ENCODE results near the gene CTNNA3. TPM values are rescaled to one million over a fixed set of nuclear protein-coding genes. Genes with fewer than 3 reads are reported as not detected.

The CTNNA3 gene
- total RNA-seq, 1 donor from 2014 or later: 0.92 TPM

DNA sequence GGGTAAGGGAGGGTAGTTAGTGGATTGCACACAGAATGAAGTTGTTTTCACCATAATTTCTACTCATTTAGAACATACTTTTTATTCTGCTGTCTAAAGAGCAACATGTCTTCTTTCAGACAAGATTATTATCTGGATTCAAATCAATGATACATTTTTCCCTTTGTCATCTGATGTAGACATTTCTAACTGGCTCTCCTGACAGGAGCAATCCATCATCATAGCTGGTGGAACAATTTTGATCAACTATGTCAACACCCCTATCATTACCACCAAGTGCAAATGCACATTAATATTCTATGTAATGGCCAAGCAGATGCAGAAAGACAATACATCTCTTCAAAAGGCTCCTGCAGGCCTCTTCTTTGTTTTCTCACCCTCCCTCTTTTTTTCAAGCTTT is 1443.0 kb downstream of the CTNNA3 start:
- peaks cover 3% of the 10 kb centered on the region for H3K36me3 Mint-ChIP-seq (ENCODE audit: low read depth)
- no peak overlapping the region for H3K27ac Mint-ChIP-seq (ENCODE audit: unreplicated experiment)
- TF ChIP-seq, protein P1, sequence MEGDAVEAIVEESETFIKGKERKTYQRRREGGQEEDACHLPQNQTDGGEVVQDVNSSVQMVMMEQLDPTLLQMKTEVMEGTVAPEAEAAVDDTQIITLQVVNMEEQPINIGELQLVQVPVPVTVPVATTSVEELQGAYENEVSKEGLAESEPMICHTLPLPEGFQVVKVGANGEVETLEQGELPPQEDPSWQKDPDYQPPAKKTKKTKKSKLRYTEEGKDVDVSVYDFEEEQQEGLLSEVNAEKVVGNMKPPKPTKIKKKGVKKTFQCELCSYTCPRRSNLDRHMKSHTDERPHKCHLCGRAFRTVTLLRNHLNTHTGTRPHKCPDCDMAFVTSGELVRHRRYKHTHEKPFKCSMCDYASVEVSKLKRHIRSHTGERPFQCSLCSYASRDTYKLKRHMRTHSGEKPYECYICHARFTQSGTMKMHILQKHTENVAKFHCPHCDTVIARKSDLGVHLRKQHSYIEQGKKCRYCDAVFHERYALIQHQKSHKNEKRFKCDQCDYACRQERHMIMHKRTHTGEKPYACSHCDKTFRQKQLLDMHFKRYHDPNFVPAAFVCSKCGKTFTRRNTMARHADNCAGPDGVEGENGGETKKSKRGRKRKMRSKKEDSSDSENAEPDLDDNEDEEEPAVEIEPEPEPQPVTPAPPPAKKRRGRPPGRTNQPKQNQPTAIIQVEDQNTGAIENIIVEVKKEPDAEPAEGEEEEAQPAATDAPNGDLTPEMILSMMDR (IDR thresholded peaks at IDR 0.05): no peak
- H3K27me3 Mint-ChIP-seq (ENCODE audit: low read depth): no peaks in the 10 kb centered on the region
- peaks cover 17% of the 10 kb centered on the region for H3K9me3 Mint-ChIP-seq (ENCODE audit: low read depth)
- no peak for DNase-seq (ENCODE audit: low spot score)
- H3K4me1 Mint-ChIP-seq (ENCODE audit: low read depth): no peaks in the 10 kb centered on the region
- H3K4me3 Mint-ChIP-seq (ENCODE audit: unreplicated experiment): no peak overlapping the region

DNA sequence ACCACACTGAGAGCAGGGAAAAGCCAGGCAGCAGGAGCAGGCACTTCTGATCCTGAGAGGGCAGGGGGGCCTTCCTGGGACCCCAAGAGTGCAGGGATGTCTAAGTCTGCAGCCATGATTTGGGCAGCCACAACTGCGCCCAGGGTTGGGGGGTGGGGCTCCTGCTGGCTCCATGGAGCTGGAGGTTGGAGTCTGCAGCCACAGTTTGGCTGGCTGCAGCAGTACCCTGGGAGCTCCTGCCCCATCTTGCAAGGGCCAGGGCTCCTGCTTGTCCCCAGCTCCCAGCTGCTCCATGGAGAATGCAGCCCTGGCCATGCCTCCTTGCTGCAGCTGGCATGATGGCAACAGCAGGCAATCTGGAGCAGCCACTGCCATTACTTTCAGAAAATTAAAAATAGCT is 1449.8 kb downstream of the CTNNA3 start:
- H3K27me3 Mint-ChIP-seq (ENCODE audit: low read depth): no peaks in the 10 kb centered on the region
- no peak for DNase-seq (ENCODE audit: low spot score)
- H3K27ac Mint-ChIP-seq (ENCODE audit: unreplicated experiment): no peak overlapping the region
- no peak overlapping the region for H3K4me3 Mint-ChIP-seq (ENCODE audit: unreplicated experiment)
- TF ChIP-seq, protein P1 (IDR thresholded peaks at IDR 0.05): no peak
- peaks cover 28% of the 10 kb centered on the region for H3K9me3 Mint-ChIP-seq (ENCODE audit: low read depth)
- H3K4me1 Mint-ChIP-seq (ENCODE audit: low read depth): no peaks in the 10 kb centered on the region
- H3K36me3 Mint-ChIP-seq (ENCODE audit: low read depth): peaks cover 3% of the 10 kb centered on the region

DNA sequence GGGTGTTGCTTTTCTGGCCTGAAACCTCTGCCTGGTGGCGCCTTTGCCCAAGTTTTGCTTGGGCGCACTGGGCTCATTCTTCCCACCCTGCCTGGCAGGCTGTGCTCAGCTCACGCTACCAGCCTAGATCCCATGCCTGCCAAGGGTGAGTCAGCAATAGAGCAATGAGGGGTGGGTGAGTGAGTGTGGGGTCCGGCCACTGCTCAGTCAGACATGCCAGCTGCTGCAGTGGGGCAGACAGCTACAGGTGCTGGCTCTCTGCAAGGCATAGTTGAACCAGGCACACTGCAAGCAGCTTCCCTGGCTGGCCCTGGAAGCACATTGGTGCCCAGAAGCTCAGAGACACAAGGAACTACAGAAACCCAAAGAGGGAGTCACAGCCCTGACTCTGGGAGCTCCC is 1451.0 kb downstream of the CTNNA3 start:
- Mint-ChIP-seq H3K36me3 (ENCODE audit: low read depth) (peaks cover 3% of the 10 kb centered on the region), H3K9me3 (ENCODE audit: low read depth) (peaks cover 28% of the 10 kb centered on the region), H3K4me3 (ENCODE audit: unreplicated experiment) (no peak overlapping the region), H3K27me3 (ENCODE audit: low read depth) (no peaks in the 10 kb centered on the region), H3K27ac (ENCODE audit: unreplicated experiment) (no peak overlapping the region), H3K4me1 (ENCODE audit: low read depth) (no peaks in the 10 kb centered on the region)
- TF ChIP-seq, protein P1 (IDR thresholded peaks at IDR 0.05): no peak
- no peak for DNase-seq (ENCODE audit: low spot score)

DNA sequence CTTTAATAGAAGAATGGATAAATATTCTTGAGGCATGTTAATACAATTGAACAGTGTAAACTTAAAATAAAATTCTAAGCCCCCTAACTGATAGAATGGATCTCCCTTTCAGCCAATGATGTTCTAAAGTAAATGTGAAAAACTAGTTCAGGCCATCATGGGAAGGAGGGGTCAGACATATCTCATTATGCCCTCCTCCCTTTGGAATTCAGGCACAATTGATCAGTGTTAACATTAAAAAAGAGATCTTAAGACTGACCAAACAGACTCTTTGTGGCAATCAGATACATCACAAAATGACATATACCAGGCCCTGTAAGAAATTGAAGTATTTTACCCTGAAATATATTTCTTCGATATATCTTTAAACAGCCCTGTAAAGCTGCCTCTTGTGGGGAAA is 1453.1 kb downstream of the CTNNA3 start:
- Mint-ChIP-seq H3K9me3 (ENCODE audit: low read depth) (peaks cover 13% of the 10 kb centered on the region), H3K27ac (ENCODE audit: unreplicated experiment) (no peak overlapping the region), H3K36me3 (ENCODE audit: low read depth) (no peaks in the 10 kb centered on the region), H3K27me3 (ENCODE audit: low read depth) (no peaks in the 10 kb centered on the region), H3K4me1 (ENCODE audit: low read depth) (no peaks in the 10 kb centered on the region), H3K4me3 (ENCODE audit: unreplicated experiment) (no peak overlapping the region)
- DNase-seq (ENCODE audit: low spot score): no peak
- TF ChIP-seq, protein P1 (IDR thresholded peaks at IDR 0.05): no peak

DNA sequence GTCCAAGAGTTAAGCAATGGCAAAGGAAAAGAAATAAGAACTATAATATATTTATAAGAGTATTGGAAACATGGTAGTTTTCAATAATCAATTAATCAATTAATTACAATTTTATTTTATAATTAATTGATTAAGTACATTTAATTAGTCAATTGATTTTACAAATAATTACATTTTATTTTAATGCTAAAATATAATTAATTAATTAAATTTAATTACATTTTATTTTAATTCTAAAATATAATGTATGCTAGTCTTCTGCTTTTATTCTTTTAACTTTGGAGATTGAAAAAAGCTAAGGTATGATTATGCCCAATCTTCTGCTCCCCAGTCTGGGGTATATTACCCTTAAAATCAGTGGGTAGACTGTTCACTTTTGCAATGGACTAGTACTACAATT is 1456.9 kb downstream of the CTNNA3 start:
- no peak for DNase-seq (ENCODE audit: low spot score)
- H3K4me1 Mint-ChIP-seq (ENCODE audit: low read depth): no peaks in the 10 kb centered on the region
- TF ChIP-seq, protein P1 (IDR thresholded peaks at IDR 0.05): no peak
- no peaks in the 10 kb centered on the region for H3K36me3 Mint-ChIP-seq (ENCODE audit: low read depth)
- H3K9me3 Mint-ChIP-seq (ENCODE audit: low read depth): no peaks in the 10 kb centered on the region
- no peaks in the 10 kb centered on the region for H3K27me3 Mint-ChIP-seq (ENCODE audit: low read depth)
- no peak overlapping the region for H3K4me3 Mint-ChIP-seq (ENCODE audit: unreplicated experiment)
- H3K27ac Mint-ChIP-seq (ENCODE audit: unreplicated experiment): no peak overlapping the region
